BJ (cell line): ENCODE data around the gene ZNF354B. TPM values are rescaled to one million over a fixed set of nuclear protein-coding genes. Genes with fewer than 3 reads are reported as not detected.

Source experiments
- CTCF ChIA-PET: fragments of 350-600 bp; formaldehyde crosslinking; extraction: SDS; loops from one replicate; lab custom pipeline; 2021; ENCODE audit warnings: antibody characterized with exemption, inconsistent platforms; lab: Yijun Ruan, JAX
- POLR2A ChIA-PET: fragments of 300-600 bp; sonication (Branson Sonifier 250); formaldehyde crosslinking; extraction: SDS; loops from one replicate; lab custom pipeline; 2021; ENCODE audit warnings: antibody characterized with exemption; lab: Charles Lee
- DNase-seq: peaks from one replicate; pipeline ENCODE4 v3.0.0-alpha.2; 2011; ENCODE audit warnings: low read depth
- H3K27me3 ChIP-seq: 2 replicates; pipeline ENCODE4 v1.6.0; 2011; ENCODE audit warnings: low read length; ENCODE audit not compliant: control insufficient read depth, insufficient read depth
- H3K36me3 ChIP-seq: 2 replicates; pipeline ENCODE4 v1.5.1; 2011; ENCODE audit warnings: low read length; ENCODE audit not compliant: control insufficient read depth, insufficient read depth
- H3K4me3 ChIP-seq: 2 replicates; pipeline ENCODE4 v1.5.1; 2011; ENCODE audit warnings: low read depth, mild to moderate bottlenecking, control low read depth, low read length
- polyA minus RNA-seq: library from RNA; depleted of rRNA, polyadenylated mRNA; stranded (reverse); fragments of >200 nt; gene quantifications from 2 replicates; pipeline ENCODE4 v1.2.3, GENCODE V29; 2011; rRNA and poly(A)+ RNA removed
- polyA plus RNA-seq: library from polyadenylated mRNA; depleted of rRNA; stranded (reverse); fragments of >200 nt; gene quantifications from 2 replicates; pipeline ENCODE4 v1.2.3, GENCODE V29; 2011; rRNA removed
- TF ChIP-seq, protein P1 (sequence below): IDR thresholded peaks from 2 replicates; pipeline ENCODE4 v1.5.1; 2011; ENCODE audit warnings: low read depth, mild to moderate bottlenecking, control low read depth, inconsistent platforms, low read length, moderate library complexity; ENCODE audit not compliant: insufficient read depth

The ZNF354B gene
- polyA plus RNA-seq (6.5 and 7.1 TPM in 2 replicates), polyA minus RNA-seq (3.0 and 3.6 TPM in 2 replicates)

DNA sequence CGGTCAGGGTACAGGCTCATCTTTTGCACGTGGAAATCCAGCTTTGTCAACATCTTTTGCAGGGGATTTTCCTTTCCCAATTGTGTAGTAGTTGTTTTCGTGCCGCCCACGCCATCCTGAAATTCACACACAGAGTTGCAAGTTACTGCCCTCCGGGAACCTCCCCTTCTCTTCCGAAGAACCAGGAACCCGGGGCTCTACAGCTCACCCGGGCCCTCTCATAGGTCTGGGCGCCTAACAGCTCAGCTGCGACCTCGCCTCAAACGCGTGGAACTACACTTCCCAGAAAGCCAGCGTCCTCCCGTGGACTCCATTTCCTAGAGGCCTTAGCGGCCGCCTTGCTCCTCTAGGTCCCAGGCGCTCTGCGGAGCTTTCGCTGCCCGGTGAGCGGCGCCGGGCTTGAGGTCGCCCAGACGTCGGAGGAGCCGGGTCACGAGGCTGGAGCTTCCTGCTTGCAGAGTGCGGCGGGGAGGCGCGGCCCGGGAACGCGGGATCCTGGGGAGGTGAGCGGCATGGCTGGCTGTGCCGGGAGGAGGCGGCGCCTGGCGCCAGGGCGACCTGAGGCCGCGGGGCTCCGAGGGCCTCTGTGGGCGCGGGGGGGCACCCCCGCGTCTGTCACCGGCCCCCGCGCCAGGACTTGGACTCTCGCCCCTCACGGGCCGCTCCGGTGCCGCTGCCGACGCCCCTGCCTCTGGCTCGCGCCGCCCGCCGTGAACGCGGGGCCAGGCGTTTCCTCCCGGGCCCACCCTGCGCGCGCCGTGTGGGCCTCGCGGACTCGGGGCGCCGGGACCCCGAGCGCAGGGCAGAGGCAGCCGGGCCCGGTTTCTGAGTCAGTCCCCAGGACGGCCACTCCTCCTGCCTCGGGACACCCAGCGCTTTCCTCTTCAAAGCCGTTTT lies at the start of gene ZNF354B:
Gene ZNF354B, plus strand, starts transcription at position 329 of the 897 bp plus-strand sequence. CDS start 1,095 bp downstream, outside the sequence.
- peak within 1 kb of the TSS; percentile 64 for H3K4me3 ChIP-seq
- CTCF ChIA-PET, result interaction anchor here (1.2 kb wide), 1 partner anchor 129 kb away, joined by 6 read pairs; no protein-coding TSS in a partner anchor
- H3K27me3 ChIP-seq, result no peaks in the 10 kb centered on the region
- TF ChIP-seq, protein P1, sequence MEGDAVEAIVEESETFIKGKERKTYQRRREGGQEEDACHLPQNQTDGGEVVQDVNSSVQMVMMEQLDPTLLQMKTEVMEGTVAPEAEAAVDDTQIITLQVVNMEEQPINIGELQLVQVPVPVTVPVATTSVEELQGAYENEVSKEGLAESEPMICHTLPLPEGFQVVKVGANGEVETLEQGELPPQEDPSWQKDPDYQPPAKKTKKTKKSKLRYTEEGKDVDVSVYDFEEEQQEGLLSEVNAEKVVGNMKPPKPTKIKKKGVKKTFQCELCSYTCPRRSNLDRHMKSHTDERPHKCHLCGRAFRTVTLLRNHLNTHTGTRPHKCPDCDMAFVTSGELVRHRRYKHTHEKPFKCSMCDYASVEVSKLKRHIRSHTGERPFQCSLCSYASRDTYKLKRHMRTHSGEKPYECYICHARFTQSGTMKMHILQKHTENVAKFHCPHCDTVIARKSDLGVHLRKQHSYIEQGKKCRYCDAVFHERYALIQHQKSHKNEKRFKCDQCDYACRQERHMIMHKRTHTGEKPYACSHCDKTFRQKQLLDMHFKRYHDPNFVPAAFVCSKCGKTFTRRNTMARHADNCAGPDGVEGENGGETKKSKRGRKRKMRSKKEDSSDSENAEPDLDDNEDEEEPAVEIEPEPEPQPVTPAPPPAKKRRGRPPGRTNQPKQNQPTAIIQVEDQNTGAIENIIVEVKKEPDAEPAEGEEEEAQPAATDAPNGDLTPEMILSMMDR, result peak; percentile 31
- H3K36me3 ChIP-seq, result peaks cover 5% of the 10 kb centered on the region
- peak; percentile 72 for DNase-seq
- POLR2A ChIA-PET, result no interaction called here

- POLR2A ChIA-PET, result no interaction called here
- CTCF ChIA-PET, result no interaction called here
- H3K36me3 ChIP-seq, result no peaks in the 10 kb centered on the region
- H3K4me3 ChIP-seq, result no peak overlapping the region
- no peak for DNase-seq
- TF ChIP-seq, protein P1, result no peak
- H3K27me3 ChIP-seq, result no peaks in the 10 kb centered on the region
Measured at GRCh38 chr5:178817506-178817905, 42.2 kb upstream of the ZNF354B start.

GRCh38 chr5:178818094-178818493 lies 41.7 kb upstream of the ZNF354B start:
- Histone ChIP-seq H3K4me3 (no peak overlapping the region), H3K36me3 (no peaks in the 10 kb centered on the region), H3K27me3 (no peaks in the 10 kb centered on the region)
- POLR2A ChIA-PET, result no interaction called here
- CTCF ChIA-PET, result no interaction called here
- no peak for DNase-seq
- TF ChIP-seq, protein P1, result no peak

GRCh38 chr5:178820001-178820400 lies 39.8 kb upstream of the ZNF354B start:
- no peaks in the 10 kb centered on the region for H3K27me3 ChIP-seq
- POLR2A ChIA-PET, result no interaction called here
- CTCF ChIA-PET, result interaction anchor here (0.5 kb wide), 1 partner anchor 406 kb away, joined by 4 read pairs; no protein-coding TSS in a partner anchor
- no peak for DNase-seq
- H3K36me3 ChIP-seq, result no peaks in the 10 kb centered on the region
- H3K4me3 ChIP-seq, result no peak overlapping the region
- TF ChIP-seq, protein P1, result no peak

DNA sequence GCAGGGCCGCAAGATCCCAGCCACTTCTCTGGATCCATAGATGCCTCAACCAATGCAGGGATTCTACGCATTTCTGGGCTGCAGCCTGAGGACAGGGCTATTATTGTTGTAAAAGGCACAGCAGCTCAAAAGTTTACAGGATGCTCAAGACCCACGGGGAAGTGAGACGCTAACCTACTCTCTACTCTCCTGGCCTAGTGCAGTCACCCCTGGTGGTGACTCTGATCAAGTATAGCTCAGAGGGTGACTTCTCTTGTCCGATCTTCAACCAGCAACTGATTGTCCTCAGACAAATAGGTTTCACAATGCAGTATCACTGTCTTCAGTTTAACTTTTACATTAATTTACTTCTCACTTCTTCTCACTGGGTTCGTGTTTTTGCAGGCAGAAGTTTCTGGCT lies 34.3 kb upstream of the ZNF354B start:
- Histone ChIP-seq H3K4me3 (no peak overlapping the region), H3K27me3 (no peaks in the 10 kb centered on the region), H3K36me3 (no peaks in the 10 kb centered on the region)
- ChIA-PET POLR2A (no interaction called here), CTCF (no interaction called here)
- no peak for DNase-seq
- TF ChIP-seq, protein P1, result no peak
